ENCODE data around the gene RNF214. TPM values are rescaled to one million over a fixed set of nuclear protein-coding genes. Genes with fewer than 3 reads are reported as not detected.
A peak's percentile ranks its signal among the peaks of the same experiment; 100 is the strongest.

RNF214 gene
- total RNA-seq, 1 donor from 2014 or later, result 25.8 TPM

- Mint-ChIP-seq H3K36me3 (ENCODE audit: low read depth) (peaks cover 87% of the 10 kb centered on the region), H3K27ac (no peak overlapping the region), H3K4me3 (ENCODE audit: low read depth) (no peak overlapping the region), H3K9me3 (no peaks in the 10 kb centered on the region), H3K27me3 (ENCODE audit: low read depth) (no peaks in the 10 kb centered on the region), H3K4me1 (ENCODE audit: low read depth) (peaks cover 9% of the 10 kb centered on the region)
- DNase-seq (ENCODE audit: low spot score), result no peak
- intact Hi-C loops (cut with micrococcal nuclease), result no loop called here
Measured at GRCh38 chr11:117222991-117223740, 9.3 kb upstream of the RNF214 start.

- no peak overlapping the region for H3K27ac Mint-ChIP-seq
- no peak overlapping the region for H3K4me3 Mint-ChIP-seq (ENCODE audit: low read depth)
- intact Hi-C loops (cut with micrococcal nuclease), result no loop called here
- no peak for DNase-seq (ENCODE audit: low spot score)
- no peaks in the 10 kb centered on the region for H3K27me3 Mint-ChIP-seq (ENCODE audit: low read depth)
- H3K9me3 Mint-ChIP-seq, result no peaks in the 10 kb centered on the region
- H3K4me1 Mint-ChIP-seq (ENCODE audit: low read depth), result peaks cover 11% of the 10 kb centered on the region
- peaks cover 86% of the 10 kb centered on the region for H3K36me3 Mint-ChIP-seq (ENCODE audit: low read depth)
Measured at GRCh38 chr11:117223741-117224689, 8.5 kb upstream of the RNF214 start.

GRCh38 chr11:117225553-117226170, 6.8 kb upstream of the RNF214 start:
- Mint-ChIP-seq H3K27me3 (ENCODE audit: low read depth) (no peaks in the 10 kb centered on the region), H3K36me3 (ENCODE audit: low read depth) (peaks cover 87% of the 10 kb centered on the region), H3K27ac (no peak overlapping the region), H3K4me3 (ENCODE audit: low read depth) (no peak overlapping the region), H3K4me1 (ENCODE audit: low read depth) (peaks cover 23% of the 10 kb centered on the region), H3K9me3 (no peaks in the 10 kb centered on the region)
- intact Hi-C loops (cut with micrococcal nuclease), result no loop called here
- DNase-seq (ENCODE audit: low spot score), result no peak

GRCh38 chr11:117226388-117227385, 5.8 kb upstream of the RNF214 start:
- peaks cover 27% of the 10 kb centered on the region for H3K4me1 Mint-ChIP-seq (ENCODE audit: low read depth)
- H3K4me3 Mint-ChIP-seq (ENCODE audit: low read depth), result no peak overlapping the region
- H3K27me3 Mint-ChIP-seq (ENCODE audit: low read depth), result no peaks in the 10 kb centered on the region
- peak; percentile 21 for DNase-seq (ENCODE audit: low spot score)
- intact Hi-C loops (cut with micrococcal nuclease), result no loop called here
- no peaks in the 10 kb centered on the region for H3K9me3 Mint-ChIP-seq
- peaks cover 81% of the 10 kb centered on the region for H3K36me3 Mint-ChIP-seq (ENCODE audit: low read depth)
- H3K27ac Mint-ChIP-seq, result no peak overlapping the region

- Mint-ChIP-seq H3K27ac (peak overlapping the region; percentile 36), H3K27me3 (ENCODE audit: low read depth) (no peaks in the 10 kb centered on the region), H3K4me3 (ENCODE audit: low read depth) (peak overlapping the region; percentile 14), H3K9me3 (no peaks in the 10 kb centered on the region), H3K4me1 (ENCODE audit: low read depth) (peaks cover 27% of the 10 kb centered on the region), H3K36me3 (ENCODE audit: low read depth) (peaks cover 69% of the 10 kb centered on the region)
- DNase-seq (ENCODE audit: low spot score), result no peak
- intact Hi-C loops (cut with micrococcal nuclease), result no loop called here
Measured at GRCh38 chr11:117228091-117228490, 4.4 kb upstream of the RNF214 start.

- H3K4me3 Mint-ChIP-seq (ENCODE audit: low read depth), result peak overlapping the region; percentile 95
- H3K27ac Mint-ChIP-seq, result peak overlapping the region; percentile 97
- DNase-seq (ENCODE audit: low spot score), result no peak
- H3K4me1 Mint-ChIP-seq (ENCODE audit: low read depth), result peaks cover 40% of the 10 kb centered on the region
- no peaks in the 10 kb centered on the region for H3K27me3 Mint-ChIP-seq (ENCODE audit: low read depth)
- intact Hi-C loops (cut with micrococcal nuclease), result no loop called here
- no peaks in the 10 kb centered on the region for H3K9me3 Mint-ChIP-seq
- H3K36me3 Mint-ChIP-seq (ENCODE audit: low read depth), result peaks cover 55% of the 10 kb centered on the region
Measured at GRCh38 chr11:117229411-117229810, 3.1 kb upstream of the RNF214 start.

GRCh38 chr11:117229931-117230285, 2.6 kb upstream of the RNF214 start:
- peaks cover 50% of the 10 kb centered on the region for H3K36me3 Mint-ChIP-seq (ENCODE audit: low read depth)
- DNase-seq (ENCODE audit: low spot score), result no peak
- peaks cover 40% of the 10 kb centered on the region for H3K4me1 Mint-ChIP-seq (ENCODE audit: low read depth)
- no peaks in the 10 kb centered on the region for H3K27me3 Mint-ChIP-seq (ENCODE audit: low read depth)
- peak overlapping the region; percentile 97 for H3K27ac Mint-ChIP-seq
- intact Hi-C loops (cut with micrococcal nuclease), result loop anchor here (1.0 to 5.0 kb wide), 5 partner anchors 49 to 587 kb away; partner anchors contain the start of genes CEP164 and ZPR1
- peak overlapping the region; percentile 95 for H3K4me3 Mint-ChIP-seq (ENCODE audit: low read depth)
- no peaks in the 10 kb centered on the region for H3K9me3 Mint-ChIP-seq

- Mint-ChIP-seq H3K4me3 (ENCODE audit: low read depth) (peak overlapping the region; percentile 95), H3K27ac (peak overlapping the region; percentile 97), H3K36me3 (ENCODE audit: low read depth) (peaks cover 45% of the 10 kb centered on the region), H3K4me1 (ENCODE audit: low read depth) (peaks cover 40% of the 10 kb centered on the region), H3K9me3 (no peaks in the 10 kb centered on the region), H3K27me3 (ENCODE audit: low read depth) (no peaks in the 10 kb centered on the region)
- intact Hi-C loops (cut with micrococcal nuclease), result loop anchor here (1.0 to 5.0 kb wide), 5 partner anchors 49 to 587 kb away; partner anchors contain the start of genes CEP164 and ZPR1
- peak; percentile 48 for DNase-seq (ENCODE audit: low spot score)
Measured at GRCh38 chr11:117230286-117230961, 2.0 kb upstream of the RNF214 start.

- H3K4me3 Mint-ChIP-seq (ENCODE audit: low read depth), result peak overlapping the region; percentile 95
- H3K36me3 Mint-ChIP-seq (ENCODE audit: low read depth), result peaks cover 40% of the 10 kb centered on the region
- no peak for DNase-seq (ENCODE audit: low spot score)
- intact Hi-C loops (cut with micrococcal nuclease), result loop anchor here (1.0 to 5.0 kb wide), 5 partner anchors 50 to 586 kb away; partner anchors contain the start of genes CEP164 and ZPR1
- no peaks in the 10 kb centered on the region for H3K27me3 Mint-ChIP-seq (ENCODE audit: low read depth)
- peaks cover 40% of the 10 kb centered on the region for H3K4me1 Mint-ChIP-seq (ENCODE audit: low read depth)
- no peaks in the 10 kb centered on the region for H3K9me3 Mint-ChIP-seq
- peak overlapping the region; percentile 97 for H3K27ac Mint-ChIP-seq
Measured at GRCh38 chr11:117230999-117231841, 1.3 kb upstream of the RNF214 start.

GRCh38 chr11:117231842-117232091, 704 bp upstream of the RNF214 start, which contains the start of gene PCSK7:
TSS of gene PCSK7 (minus strand) at chr11:117232073. CDS start at chr11:117229844, 2,229 bp downstream.
- Mint-ChIP-seq H3K4me1 (ENCODE audit: low read depth) (peaks cover 35% of the 10 kb centered on the region), H3K27me3 (ENCODE audit: low read depth) (no peaks in the 10 kb centered on the region), H3K4me3 (ENCODE audit: low read depth) (peak within 1 kb of the TSS; percentile 98), H3K27ac (peak within 1 kb of the TSS; percentile 100), H3K9me3 (no peaks in the 10 kb centered on the region), H3K36me3 (ENCODE audit: low read depth) (peaks cover 39% of the 10 kb centered on the region)
- DNase-seq (ENCODE audit: low spot score), result no peak
- intact Hi-C loops (cut with micrococcal nuclease), result loop anchor here (2.0 to 5.0 kb wide), 5 partner anchors 95 to 586 kb away; partner anchors contain the start of genes BUD13, CEP164 and ZPR1

Data from activated T-helper 2 cell treated with anti-CD3 and anti-CD28 coated beads, Interferon-gamma antibody, Interleukin-2, Interleukin-4, amounts not matched to agents 10 μg/mL and 5 μg/mL and 100 μg/mL, durations not matched to agents 14 hours and 24 hours and 36 hours (primary cell).